ENCODE data around the gene TPRG1.

TPRG1 gene

DNA sequence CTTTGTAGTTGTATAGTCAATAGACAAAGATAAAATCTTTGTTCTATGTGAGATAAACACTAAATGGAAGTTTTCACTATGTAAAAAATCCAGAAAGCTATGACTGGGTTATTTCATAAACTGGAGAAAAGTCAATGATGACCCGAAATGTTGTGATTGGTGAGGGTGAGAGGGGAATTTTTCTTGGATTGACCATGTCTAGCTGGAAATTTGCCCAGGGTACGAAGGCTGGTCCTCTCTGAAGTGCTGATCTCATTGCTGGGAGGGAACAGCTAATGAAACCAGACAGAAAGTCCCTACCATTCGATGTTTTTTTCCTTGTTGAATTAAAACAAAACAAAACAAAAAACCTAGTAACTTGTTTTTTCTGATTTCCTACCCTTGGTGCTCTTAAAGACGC, 14.3 kb downstream of the TPRG1 start:
- H3K9ac ChIP-seq (ENCODE audit: low read depth in 1 of 2, low read length in 2 of 2) = no peak overlapping the region
- peaks cover 2 to 4% of the 10 kb centered on the region in 2 donors for H3K9me3 ChIP-seq (ENCODE audit: control insufficient read depth in 2 of 2, low read length in 2 of 2)
- no peak overlapping the region for H3K4me3 ChIP-seq (ENCODE audit: low read length in 2 of 2)
- no peaks in the 10 kb centered on the region for H3K36me3 ChIP-seq (ENCODE audit: control insufficient read depth in 2 of 2, insufficient read depth in 2 of 2, low read length in 2 of 2)
- no peak overlapping the region for H3K27ac ChIP-seq (ENCODE audit: low read depth in 2 of 2, low read length in 2 of 2)
- no peaks in the 10 kb centered on the region for H3K27me3 ChIP-seq (ENCODE audit: control insufficient read depth in 2 of 2, insufficient read depth in 2 of 2, low read length in 2 of 2)
- peaks cover 4 to 6% of the 10 kb centered on the region in 2 donors for H3K4me1 ChIP-seq (ENCODE audit: control insufficient read depth in 2 of 2, insufficient read depth in 2 of 2, low read length in 2 of 2)

DNA sequence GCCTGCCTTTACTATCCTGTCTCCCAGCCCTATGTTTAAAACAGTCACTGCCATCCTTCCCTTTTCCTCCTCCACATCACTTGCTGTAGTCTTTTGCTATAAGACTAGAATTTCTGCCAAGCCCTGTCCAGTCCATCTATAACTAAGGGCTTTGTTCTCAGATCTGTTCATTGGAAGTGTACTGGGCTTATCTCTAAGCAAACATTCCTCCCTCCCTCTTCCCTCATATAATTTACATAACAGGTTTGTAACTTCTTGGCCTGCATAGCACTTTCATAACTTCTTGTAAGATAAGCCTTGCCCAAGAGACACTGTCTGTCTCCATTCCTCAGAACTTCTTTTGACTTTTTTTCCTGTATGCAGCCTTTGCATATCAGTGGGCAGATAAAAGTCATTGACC, 16.7 kb downstream of the TPRG1 start:
- H3K36me3 ChIP-seq (ENCODE audit: control insufficient read depth in 2 of 2, insufficient read depth in 2 of 2, low read length in 2 of 2) = no peaks in the 10 kb centered on the region
- H3K9ac ChIP-seq (ENCODE audit: low read depth in 1 of 2, low read length in 2 of 2) = no peak overlapping the region
- no peak overlapping the region for H3K4me3 ChIP-seq (ENCODE audit: low read length in 2 of 2)
- H3K4me1 ChIP-seq (ENCODE audit: control insufficient read depth in 2 of 2, insufficient read depth in 2 of 2, low read length in 2 of 2) = peaks cover 4 to 6% of the 10 kb centered on the region in 2 donors
- H3K27ac ChIP-seq (ENCODE audit: low read depth in 2 of 2, low read length in 2 of 2) = peak overlapping the region; percentile 80 to 82
- H3K9me3 ChIP-seq (ENCODE audit: control insufficient read depth in 2 of 2, low read length in 2 of 2) = peaks cover 0 to 1% of the 10 kb centered on the region in 2 donors
- no peaks in the 10 kb centered on the region for H3K27me3 ChIP-seq (ENCODE audit: control insufficient read depth in 2 of 2, insufficient read depth in 2 of 2, low read length in 2 of 2)

DNA sequence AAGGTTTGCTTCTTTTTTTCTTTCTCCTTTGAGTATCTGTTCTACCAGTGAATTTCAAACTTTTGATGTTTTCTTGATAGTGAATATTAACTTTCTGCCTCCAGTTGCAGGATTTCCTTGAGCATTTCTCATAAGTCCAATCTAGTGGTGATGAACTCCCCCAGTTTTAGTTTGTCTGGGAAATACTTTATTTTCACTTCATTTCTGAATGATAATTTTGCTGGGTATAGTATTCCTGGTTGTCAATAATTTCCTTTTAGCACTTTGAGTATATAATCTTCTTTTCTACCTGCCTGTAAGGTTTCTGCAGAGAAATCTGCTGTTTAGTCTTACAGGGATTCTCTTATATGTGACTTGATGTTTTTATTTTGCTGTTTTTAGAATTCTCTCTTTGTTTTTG, 21.0 kb downstream of the TPRG1 start:
- Histone ChIP-seq H3K9ac (ENCODE audit: low read depth in 1 of 2, low read length in 2 of 2) (no peak overlapping the region), H3K9me3 (ENCODE audit: control insufficient read depth in 2 of 2, low read length in 2 of 2) (peaks cover 0 to 2% of the 10 kb centered on the region in 2 donors), H3K4me3 (ENCODE audit: low read length in 2 of 2) (no peak overlapping the region), H3K27me3 (ENCODE audit: control insufficient read depth in 2 of 2, insufficient read depth in 2 of 2, low read length in 2 of 2) (no peaks in the 10 kb centered on the region), H3K27ac (ENCODE audit: low read depth in 2 of 2, low read length in 2 of 2) (no peak overlapping the region), H3K4me1 (ENCODE audit: control insufficient read depth in 2 of 2, insufficient read depth in 2 of 2, low read length in 2 of 2) (peaks cover 4 to 6% of the 10 kb centered on the region in 2 donors), H3K36me3 (ENCODE audit: control insufficient read depth in 2 of 2, insufficient read depth in 2 of 2, low read length in 2 of 2) (no peaks in the 10 kb centered on the region)

DNA sequence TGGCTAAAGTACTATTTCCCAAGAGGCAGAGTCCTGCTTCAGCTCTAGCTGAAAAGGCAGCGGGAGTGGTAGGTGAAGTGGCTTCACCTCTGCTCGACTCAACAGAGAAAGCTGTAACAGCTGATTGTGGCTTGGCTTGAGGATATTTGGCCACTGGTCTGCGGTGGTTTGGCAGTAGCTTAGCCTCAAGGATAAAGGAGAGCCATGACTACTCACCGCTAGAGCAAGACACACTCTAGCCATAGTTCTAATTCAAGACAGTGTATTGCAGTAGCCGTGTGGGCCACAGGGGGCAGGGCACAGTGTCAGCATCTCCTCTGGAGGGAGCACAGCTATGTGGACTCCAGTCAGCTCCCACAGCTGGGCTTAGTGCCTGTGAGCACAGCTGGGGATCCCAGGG, 23.5 kb downstream of the TPRG1 start:
- H3K4me1 ChIP-seq (ENCODE audit: control insufficient read depth in 2 of 2, insufficient read depth in 2 of 2, low read length in 2 of 2) = no peaks in the 10 kb centered on the region

DNA sequence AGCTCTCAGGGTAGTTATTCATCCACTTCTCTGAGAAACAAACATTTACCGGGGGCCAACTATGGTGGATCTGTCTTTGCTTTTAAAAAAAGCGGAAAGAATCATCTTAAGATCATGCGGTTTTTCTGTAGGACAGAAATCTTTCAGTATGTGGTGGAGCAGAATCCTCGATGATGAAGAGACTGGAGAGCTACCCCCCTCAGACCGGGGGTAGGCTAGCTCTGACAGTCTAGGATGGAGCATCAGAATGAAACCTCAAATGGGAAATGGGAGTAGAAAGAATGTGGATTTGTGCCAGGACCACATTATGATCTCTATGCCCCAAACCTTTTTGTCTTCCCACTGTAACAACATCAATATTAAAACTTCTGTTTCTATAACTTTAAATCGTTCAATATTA, 30.3 kb downstream of the TPRG1 start:
- H3K4me1 ChIP-seq (ENCODE audit: control insufficient read depth in 2 of 2, insufficient read depth in 2 of 2, low read length in 2 of 2) = no peaks in the 10 kb centered on the region
- no peaks in the 10 kb centered on the region for H3K27me3 ChIP-seq (ENCODE audit: control insufficient read depth in 2 of 2, insufficient read depth in 2 of 2, low read length in 2 of 2)
- H3K36me3 ChIP-seq (ENCODE audit: control insufficient read depth in 2 of 2, insufficient read depth in 2 of 2, low read length in 2 of 2) = no peaks in the 10 kb centered on the region
- no peaks in the 10 kb centered on the region for H3K9me3 ChIP-seq (ENCODE audit: control insufficient read depth in 2 of 2, low read length in 2 of 2)
- H3K9ac ChIP-seq (ENCODE audit: low read depth in 1 of 2, low read length in 2 of 2) = no peak overlapping the region
- H3K4me3 ChIP-seq (ENCODE audit: low read length in 2 of 2) = no peak overlapping the region
- H3K27ac ChIP-seq (ENCODE audit: low read depth in 2 of 2, low read length in 2 of 2) = no peak overlapping the region

More for the DNA sequence above, 23.5 kb downstream of the TPRG1 start:
- Histone ChIP-seq H3K27me3 (ENCODE audit: control insufficient read depth in 2 of 2, insufficient read depth in 2 of 2, low read length in 2 of 2) (no peaks in the 10 kb centered on the region), H3K36me3 (ENCODE audit: control insufficient read depth in 2 of 2, insufficient read depth in 2 of 2, low read length in 2 of 2) (no peaks in the 10 kb centered on the region), H3K9me3 (ENCODE audit: control insufficient read depth in 2 of 2, low read length in 2 of 2) (peaks cover 0 to 2% of the 10 kb centered on the region in 2 donors), H3K27ac (ENCODE audit: low read depth in 2 of 2, low read length in 2 of 2) (no peak overlapping the region), H3K9ac (ENCODE audit: low read depth in 1 of 2, low read length in 2 of 2) (no peak overlapping the region), H3K4me3 (ENCODE audit: low read length in 2 of 2) (no peak overlapping the region)

DNA sequence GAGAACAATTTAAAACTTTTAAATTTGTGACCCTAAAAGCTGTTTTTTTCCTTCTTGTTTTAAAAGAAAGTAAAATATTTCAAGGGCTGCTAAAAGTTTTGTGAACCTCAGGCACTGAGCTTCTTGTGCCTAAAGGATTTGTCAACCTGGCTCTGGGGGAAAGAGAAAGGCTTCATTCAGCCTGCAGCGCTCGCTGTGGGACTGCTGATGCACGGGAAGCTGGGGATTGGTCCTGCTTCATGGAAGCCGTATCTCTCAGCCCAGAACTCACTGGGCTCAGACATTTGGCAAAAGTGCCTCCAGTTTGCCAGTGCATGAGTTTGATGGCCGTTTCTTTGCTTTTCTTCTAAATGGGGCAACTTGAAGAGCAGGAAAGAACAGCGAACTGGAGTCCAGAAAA, 30.8 kb downstream of the TPRG1 start:
- no peak overlapping the region for H3K9ac ChIP-seq (ENCODE audit: low read depth in 1 of 2, low read length in 2 of 2)
- H3K27ac ChIP-seq (ENCODE audit: low read depth in 2 of 2, low read length in 2 of 2) = no peak overlapping the region
- no peaks in the 10 kb centered on the region for H3K27me3 ChIP-seq (ENCODE audit: control insufficient read depth in 2 of 2, insufficient read depth in 2 of 2, low read length in 2 of 2)
- no peaks in the 10 kb centered on the region for H3K4me1 ChIP-seq (ENCODE audit: control insufficient read depth in 2 of 2, insufficient read depth in 2 of 2, low read length in 2 of 2)
- no peaks in the 10 kb centered on the region for H3K9me3 ChIP-seq (ENCODE audit: control insufficient read depth in 2 of 2, low read length in 2 of 2)
- no peaks in the 10 kb centered on the region for H3K36me3 ChIP-seq (ENCODE audit: control insufficient read depth in 2 of 2, insufficient read depth in 2 of 2, low read length in 2 of 2)
- H3K4me3 ChIP-seq (ENCODE audit: low read length in 2 of 2) = no peak overlapping the region

DNA sequence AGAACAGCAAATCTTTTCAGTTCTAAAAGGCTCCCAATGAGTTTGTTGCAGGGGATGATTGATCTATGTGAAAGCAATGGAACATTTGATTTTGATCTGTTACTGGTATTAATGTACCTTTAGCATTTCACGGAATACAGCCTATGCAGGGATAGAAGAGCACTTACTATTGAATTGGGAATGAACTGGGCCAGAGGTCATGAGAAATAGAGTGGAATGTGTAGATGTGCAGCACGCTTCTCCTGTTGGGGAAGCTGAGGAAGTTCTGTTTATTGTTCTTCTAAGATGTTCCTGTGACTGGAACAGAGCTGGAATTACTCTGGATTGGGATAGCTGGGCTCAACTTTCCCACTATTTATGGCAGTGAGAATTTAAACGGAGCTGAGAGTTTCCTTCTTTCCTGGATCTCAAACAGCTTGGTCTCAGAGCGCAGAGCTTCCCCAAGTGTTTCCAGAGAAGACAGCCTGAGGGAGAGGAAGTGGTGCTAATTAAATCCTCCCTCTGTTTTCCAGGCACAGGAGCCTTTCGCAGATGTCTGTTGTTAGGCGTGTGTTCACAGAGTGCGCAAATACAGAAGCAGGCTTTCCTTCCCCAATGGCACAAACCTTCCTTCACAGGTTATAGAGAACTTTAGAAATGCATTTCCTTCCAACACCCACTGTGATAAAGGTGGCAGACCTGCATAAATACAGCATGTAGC, 32.5 kb downstream of the TPRG1 start:
- H3K9ac ChIP-seq (ENCODE audit: low read depth in 1 of 2, low read length in 2 of 2) = no peak overlapping the region
- no peak overlapping the region for H3K27ac ChIP-seq (ENCODE audit: low read depth in 2 of 2, low read length in 2 of 2)
- no peaks in the 10 kb centered on the region for H3K36me3 ChIP-seq (ENCODE audit: control insufficient read depth in 2 of 2, insufficient read depth in 2 of 2, low read length in 2 of 2)
- no peaks in the 10 kb centered on the region for H3K27me3 ChIP-seq (ENCODE audit: control insufficient read depth in 2 of 2, insufficient read depth in 2 of 2, low read length in 2 of 2)
- H3K4me1 ChIP-seq (ENCODE audit: control insufficient read depth in 2 of 2, insufficient read depth in 2 of 2, low read length in 2 of 2) = no peaks in the 10 kb centered on the region
- H3K9me3 ChIP-seq (ENCODE audit: control insufficient read depth in 2 of 2, low read length in 2 of 2) = no peaks in the 10 kb centered on the region
- no peak overlapping the region for H3K4me3 ChIP-seq (ENCODE audit: low read length in 2 of 2)

DNA sequence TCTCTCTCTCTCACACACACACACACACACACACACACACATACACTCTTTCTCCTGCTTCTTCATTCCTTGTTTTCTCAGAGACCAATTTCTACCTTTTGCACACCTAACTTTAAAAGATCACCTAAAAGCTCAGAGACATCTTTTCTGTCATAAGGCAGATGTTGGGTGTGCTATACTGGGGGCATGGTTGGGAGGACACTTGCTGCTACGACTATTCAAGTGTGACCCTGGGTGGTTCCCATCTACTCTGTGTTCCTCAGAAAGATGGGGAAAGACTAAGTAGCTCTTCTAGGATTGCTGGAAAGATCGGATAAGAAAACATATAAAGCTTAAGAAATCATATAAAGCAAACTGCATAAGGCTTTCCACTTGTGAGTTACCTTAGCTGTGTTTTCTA, 33.2 kb downstream of the TPRG1 start:
- H3K4me1 ChIP-seq (ENCODE audit: control insufficient read depth in 2 of 2, insufficient read depth in 2 of 2, low read length in 2 of 2) = no peaks in the 10 kb centered on the region
- no peak overlapping the region for H3K27ac ChIP-seq (ENCODE audit: low read depth in 2 of 2, low read length in 2 of 2)
- no peaks in the 10 kb centered on the region for H3K36me3 ChIP-seq (ENCODE audit: control insufficient read depth in 2 of 2, insufficient read depth in 2 of 2, low read length in 2 of 2)
- H3K4me3 ChIP-seq (ENCODE audit: low read length in 2 of 2) = no peak overlapping the region
- H3K27me3 ChIP-seq (ENCODE audit: control insufficient read depth in 2 of 2, insufficient read depth in 2 of 2, low read length in 2 of 2) = no peaks in the 10 kb centered on the region
- H3K9ac ChIP-seq (ENCODE audit: low read depth in 1 of 2, low read length in 2 of 2) = no peak overlapping the region
- H3K9me3 ChIP-seq (ENCODE audit: control insufficient read depth in 2 of 2, low read length in 2 of 2) = no peaks in the 10 kb centered on the region

DNA sequence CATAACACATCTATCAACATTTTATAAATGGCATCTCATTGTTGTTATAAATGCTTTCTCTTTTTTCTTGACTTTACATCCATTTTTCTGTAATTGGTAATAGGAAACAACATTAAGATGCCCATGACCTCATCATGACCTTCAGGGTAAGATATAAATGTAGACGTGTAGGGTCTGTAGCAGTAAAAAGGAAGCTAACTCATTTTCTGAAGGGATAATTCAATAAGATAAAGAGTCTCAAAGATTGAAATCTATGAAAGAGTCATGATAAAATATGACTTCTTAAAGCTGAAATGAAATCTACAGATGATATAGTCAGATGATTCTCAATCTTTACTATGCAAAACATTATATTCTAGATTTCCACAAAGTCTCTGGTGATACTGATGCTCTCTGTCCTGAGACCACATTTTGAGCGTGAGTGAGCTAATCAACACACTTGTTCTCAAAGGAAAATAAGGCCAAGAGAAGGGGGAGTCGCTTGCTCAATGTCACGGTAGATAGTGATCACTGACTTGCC, 38.5 kb downstream of the TPRG1 start:
- Histone ChIP-seq H3K9me3 (ENCODE audit: control insufficient read depth in 2 of 2, low read length in 2 of 2) (no peaks in the 10 kb centered on the region), H3K4me1 (ENCODE audit: control insufficient read depth in 2 of 2, insufficient read depth in 2 of 2, low read length in 2 of 2) (no peaks in the 10 kb centered on the region), H3K4me3 (ENCODE audit: low read length in 2 of 2) (no peak overlapping the region), H3K36me3 (ENCODE audit: control insufficient read depth in 2 of 2, insufficient read depth in 2 of 2, low read length in 2 of 2) (no peaks in the 10 kb centered on the region), H3K27ac (ENCODE audit: low read depth in 2 of 2, low read length in 2 of 2) (no peak overlapping the region), H3K9ac (ENCODE audit: low read depth in 1 of 2, low read length in 2 of 2) (no peak overlapping the region), H3K27me3 (ENCODE audit: control insufficient read depth in 2 of 2, insufficient read depth in 2 of 2, low read length in 2 of 2) (no peaks in the 10 kb centered on the region)

DNA sequence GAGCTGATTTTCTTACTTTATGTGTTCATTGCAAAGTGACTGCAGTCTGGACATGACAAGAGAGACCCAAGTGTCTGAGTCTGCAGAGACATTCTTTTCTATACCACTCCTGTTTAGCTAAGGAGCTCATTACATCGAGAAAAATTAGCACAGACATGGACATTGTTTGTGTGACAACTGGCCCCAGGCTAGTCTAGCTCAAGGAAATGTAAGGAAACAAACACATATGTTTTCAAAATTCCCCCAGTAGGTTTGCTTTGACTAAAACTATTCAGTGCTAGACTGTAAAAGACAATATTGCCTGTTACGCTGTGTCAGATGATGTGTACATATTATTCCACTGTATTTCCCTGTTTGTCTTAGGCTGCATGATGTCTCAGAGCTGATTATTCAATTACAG, 40.9 kb downstream of the TPRG1 start:
- Histone ChIP-seq H3K9ac (ENCODE audit: low read depth in 1 of 2, low read length in 2 of 2) (no peak overlapping the region), H3K9me3 (ENCODE audit: control insufficient read depth in 2 of 2, low read length in 2 of 2) (no peaks in the 10 kb centered on the region), H3K36me3 (ENCODE audit: control insufficient read depth in 2 of 2, insufficient read depth in 2 of 2, low read length in 2 of 2) (no peaks in the 10 kb centered on the region)

More for the DNA sequence above, 40.9 kb downstream of the TPRG1 start:
- H3K27ac ChIP-seq (ENCODE audit: low read depth in 2 of 2, low read length in 2 of 2) = no peak overlapping the region
- no peaks in the 10 kb centered on the region for H3K27me3 ChIP-seq (ENCODE audit: control insufficient read depth in 2 of 2, insufficient read depth in 2 of 2, low read length in 2 of 2)
- no peak overlapping the region for H3K4me3 ChIP-seq (ENCODE audit: low read length in 2 of 2)
- H3K4me1 ChIP-seq (ENCODE audit: control insufficient read depth in 2 of 2, insufficient read depth in 2 of 2, low read length in 2 of 2) = no peaks in the 10 kb centered on the region
